Bronchial epithelial cell (primary cell): Measurements from ENCODE around the gene HRH4. TPM values are rescaled to one million over a fixed set of nuclear protein-coding genes. Genes with fewer than 3 reads are reported as not detected.

Source experiments
- DNase-seq: peaks from one replicate; pipeline ENCODE4 v3.0.0-alpha.2; 2010; ENCODE audit warnings: low read depth
- FAIRE-seq: peaks from 2 replicates; lab custom pipeline; 2011; peaks lifted over from hg19 to GRCh38; lab: Jason Lieb, UNC
- H3K27me3 ChIP-seq: 2 replicates; pipeline ENCODE4 v1.5.1; 2011; ENCODE audit warnings: low read length; ENCODE audit not compliant: control insufficient read depth, insufficient read depth
- H3K36me3 ChIP-seq: 2 replicates; pipeline ENCODE4 v1.5.1; 2011; ENCODE audit warnings: low read length; ENCODE audit not compliant: control insufficient read depth, insufficient read depth
- H3K4me3 ChIP-seq: 2 replicates; pipeline ENCODE4 v1.5.1; 2011; ENCODE audit warnings: mild to moderate bottlenecking, low read depth, low read length, control low read depth
- CTCF ChIP-seq: IDR thresholded peaks from 2 replicates; pipeline ENCODE4 v1.5.1; 2011; ENCODE audit warnings: mild to moderate bottlenecking, moderate library complexity, low read length, control low read depth, inconsistent platforms; ENCODE audit not compliant: insufficient read depth, severe bottlenecking
- total RNA-seq: library from RNA; depleted of rRNA; stranded (reverse); fragments of >200 nt; gene quantifications from 2 replicates; pipeline ENCODE4 v1.2.1, GENCODE V29; 2014

The HRH4 gene
- total RNA-seq, 1 donor from 2014 or later, result under 0.01 TPM

GRCh38 chr18:24499814-24500213, 39.4 kb downstream of the HRH4 start:
- TF ChIP-seq CTCF, result no peak
- no peak overlapping the region for H3K4me3 ChIP-seq
- no peaks in the 10 kb centered on the region for H3K36me3 ChIP-seq
- H3K27me3 ChIP-seq, result no peaks in the 10 kb centered on the region
- DNase-seq, result no peak
- FAIRE-seq, result no peak

- no peak for TF ChIP-seq CTCF
- DNase-seq (no peak), FAIRE-seq (no peak)
- H3K4me3 ChIP-seq, result no peak overlapping the region
- H3K36me3 ChIP-seq, result no peaks in the 10 kb centered on the region
- no peaks in the 10 kb centered on the region for H3K27me3 ChIP-seq
These were observed 39.8 kb downstream of the HRH4 start for GRCh38 chr18:24500217-24500616.

- DNase-seq (no peak), FAIRE-seq (no peak)
- H3K4me3 ChIP-seq, result no peak overlapping the region
- H3K27me3 ChIP-seq, result no peaks in the 10 kb centered on the region
- H3K36me3 ChIP-seq, result no peaks in the 10 kb centered on the region
- TF ChIP-seq CTCF, result no peak
These were observed 40.3 kb downstream of the HRH4 start for GRCh38 chr18:24500766-24501165.

GRCh38 chr18:24502667-24503523, 42.5 kb downstream of the HRH4 start:
- Histone ChIP-seq H3K27me3 (no peaks in the 10 kb centered on the region), H3K36me3 (no peaks in the 10 kb centered on the region), H3K4me3 (no peak overlapping the region)
- TF ChIP-seq CTCF, result no peak
- FAIRE-seq (no peak), DNase-seq (peak; percentile 22)

GRCh38 chr18:24504401-24504800, 44.0 kb downstream of the HRH4 start:
- Histone ChIP-seq H3K36me3 (no peaks in the 10 kb centered on the region), H3K4me3 (no peak overlapping the region), H3K27me3 (no peaks in the 10 kb centered on the region)
- no peak for TF ChIP-seq CTCF
- no peak for FAIRE-seq
- DNase-seq, result peak; percentile 18
